ENCODE data around the gene PPDPF.
A peak's percentile ranks its signal among the peaks of the same experiment; 100 is the strongest.

Gene PPDPF

DNA sequence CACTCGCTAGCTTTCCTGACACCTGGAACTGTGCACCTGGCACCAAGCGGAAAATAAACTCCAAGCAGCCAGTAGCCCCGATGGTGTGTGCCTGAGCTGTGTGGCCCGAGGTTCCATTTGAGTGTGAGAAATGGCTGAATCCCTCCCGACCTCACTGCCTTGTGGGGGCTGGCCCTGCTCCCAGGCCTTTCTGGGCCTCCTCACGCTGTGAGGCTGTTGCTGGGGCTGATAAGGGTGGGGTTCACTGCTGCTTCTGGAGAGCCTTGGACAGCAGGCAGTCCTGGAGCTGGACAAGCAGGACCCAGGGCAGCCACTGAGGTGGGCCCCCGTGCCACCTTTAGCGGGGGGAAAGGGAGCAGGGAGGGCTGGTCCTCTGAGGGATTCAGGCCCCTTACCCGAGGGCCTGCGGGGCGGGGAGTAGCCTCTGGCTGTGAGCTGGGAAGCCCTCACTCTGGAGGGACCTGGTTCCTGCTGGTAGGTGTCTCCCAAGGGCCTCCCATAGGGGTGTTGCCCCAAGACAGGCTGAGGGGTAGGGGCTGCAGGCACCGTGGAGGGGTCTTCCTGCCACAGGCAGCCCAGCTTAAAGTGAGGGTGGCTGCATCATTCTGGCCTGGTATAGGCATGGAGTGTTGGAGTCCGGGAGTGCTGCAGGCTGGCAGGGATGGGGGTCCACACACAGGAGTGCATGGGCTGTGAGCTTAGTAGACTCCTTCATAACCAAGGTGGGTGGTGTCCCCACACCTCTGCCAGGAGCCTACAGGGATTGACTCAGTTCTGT, 1.7 kb downstream of the PPDPF start:
- DNase-seq = no peak

- DNase-seq = no peak
Measured at GRCh38 chr20:63522981-63523611, 2.5 kb downstream of the PPDPF start.

- no peak for DNase-seq
Measured at GRCh38 chr20:63525185-63525584, 4.6 kb downstream of the PPDPF start.

DNA sequence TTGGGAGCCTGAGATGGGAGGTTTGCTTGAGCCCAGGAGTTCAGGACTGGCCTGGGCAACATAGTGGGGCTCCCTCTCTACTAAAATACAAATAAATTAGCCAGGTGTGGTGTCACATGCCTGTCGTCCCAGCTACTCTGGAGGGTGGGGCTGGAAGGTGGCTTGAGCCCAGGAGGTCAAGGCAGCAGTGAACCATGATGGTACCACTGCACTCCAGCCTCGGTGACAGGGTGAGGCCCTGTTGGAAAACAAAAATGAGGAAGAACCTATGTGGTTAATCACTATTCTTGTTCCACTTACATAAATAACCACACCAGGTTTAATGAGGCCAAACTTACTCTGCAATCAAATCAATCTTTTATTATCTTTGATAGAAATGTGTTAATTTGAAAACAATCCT, 5.4 kb downstream of the PPDPF start:
- no peak for DNase-seq

- no peak for DNase-seq
Measured at GRCh38 chr20:63527184-63527583, 6.6 kb downstream of the PPDPF start.

DNA sequence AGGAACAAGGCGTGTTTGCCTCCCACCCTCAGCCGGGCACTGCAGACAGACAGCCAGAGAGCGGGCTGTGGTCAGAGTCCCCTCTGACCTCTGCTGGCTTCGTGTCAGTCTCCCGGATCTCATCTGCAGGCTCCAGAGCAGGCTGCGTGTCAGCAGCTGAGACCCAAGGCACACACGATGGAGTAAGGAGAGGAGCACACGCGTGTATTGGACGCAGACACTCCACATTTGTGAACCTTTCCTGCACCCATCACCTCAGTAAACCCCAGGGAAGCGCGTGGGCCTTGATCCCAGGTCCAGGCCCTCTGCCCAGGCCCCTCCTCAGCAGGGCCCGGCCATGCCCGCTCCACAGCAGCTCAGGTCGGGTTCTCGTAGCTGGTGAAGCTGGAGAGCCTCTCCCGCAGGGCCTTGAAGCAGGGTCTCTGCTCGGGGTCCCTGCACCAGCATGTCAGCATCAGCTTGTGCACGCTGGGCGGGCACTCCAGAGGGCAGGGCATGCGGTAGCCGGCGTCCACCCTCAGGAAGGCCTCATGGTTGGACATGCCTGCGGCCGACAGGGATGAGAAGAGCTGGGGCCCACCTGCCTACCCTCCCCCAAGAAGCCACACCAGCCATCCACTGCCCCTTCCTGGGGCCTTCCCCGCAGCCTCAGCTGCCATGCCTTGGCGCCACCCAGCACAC, 8.8 kb downstream of the PPDPF start:
- no peak for DNase-seq

DNA sequence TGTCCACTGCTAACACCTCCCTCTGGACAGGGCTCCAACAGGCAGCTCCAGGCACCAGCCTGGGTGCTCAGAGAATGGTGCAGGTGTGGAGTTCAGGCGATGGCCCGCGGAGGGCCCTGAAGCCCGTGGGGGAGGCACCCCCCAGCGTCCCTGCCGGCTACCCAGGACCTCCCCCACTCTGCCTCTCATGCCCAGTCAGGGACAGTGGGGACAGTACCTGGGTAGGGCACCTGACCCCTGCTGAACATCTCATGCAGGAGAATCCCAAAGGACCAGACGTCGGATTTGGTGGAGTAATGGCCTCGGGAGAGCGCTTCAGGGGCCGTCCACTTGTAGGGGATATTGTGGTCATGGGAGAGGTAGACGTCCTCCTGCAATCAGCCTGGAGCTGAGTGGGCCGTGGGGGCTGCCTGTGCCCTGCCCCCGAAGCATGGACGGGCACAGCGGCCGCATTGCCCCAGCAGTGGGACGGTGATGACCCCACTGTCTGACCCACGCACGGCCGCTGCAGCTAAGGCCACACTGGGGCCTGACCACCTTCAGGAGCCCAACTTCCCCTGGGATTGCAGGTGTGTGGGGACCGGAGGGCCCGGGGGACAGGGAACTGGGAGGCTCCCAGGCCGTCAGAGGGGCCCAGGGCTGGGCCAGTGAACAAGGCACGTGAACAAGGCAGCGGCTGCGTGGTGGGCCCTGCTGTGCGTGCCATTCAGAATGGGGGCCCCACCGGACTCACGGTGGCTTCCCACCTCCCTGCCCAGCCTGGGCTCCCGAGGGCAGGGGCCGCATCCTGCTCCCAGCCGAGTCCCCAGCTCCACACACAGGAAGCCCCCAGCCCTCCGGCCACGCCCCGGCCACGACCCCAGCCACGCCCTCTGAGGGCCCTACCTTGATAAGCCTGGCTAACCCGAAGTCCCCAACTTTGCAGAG, 9.6 kb downstream of the PPDPF start:
- DNase-seq = no peak

DNA sequence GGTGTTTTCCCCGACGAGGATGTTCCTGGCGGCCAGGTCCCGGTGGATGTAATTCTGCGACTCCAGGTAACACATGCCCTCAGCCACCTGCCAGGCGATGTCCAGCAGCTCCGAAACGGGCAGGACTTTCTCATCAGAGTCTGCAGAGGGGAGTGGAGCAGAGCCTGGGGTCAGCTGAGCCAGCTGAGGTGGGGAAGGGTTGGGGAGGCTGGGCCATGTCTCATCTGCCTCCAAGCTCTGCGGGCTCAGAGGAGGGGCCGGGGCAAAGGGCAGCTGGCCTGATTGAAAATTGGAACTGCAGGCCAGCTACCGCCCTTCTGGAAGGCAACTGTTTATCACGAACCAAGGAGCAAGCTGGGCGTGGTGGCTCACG, 10.2 kb downstream of the PPDPF start:
- DNase-seq = no peak

DNA sequence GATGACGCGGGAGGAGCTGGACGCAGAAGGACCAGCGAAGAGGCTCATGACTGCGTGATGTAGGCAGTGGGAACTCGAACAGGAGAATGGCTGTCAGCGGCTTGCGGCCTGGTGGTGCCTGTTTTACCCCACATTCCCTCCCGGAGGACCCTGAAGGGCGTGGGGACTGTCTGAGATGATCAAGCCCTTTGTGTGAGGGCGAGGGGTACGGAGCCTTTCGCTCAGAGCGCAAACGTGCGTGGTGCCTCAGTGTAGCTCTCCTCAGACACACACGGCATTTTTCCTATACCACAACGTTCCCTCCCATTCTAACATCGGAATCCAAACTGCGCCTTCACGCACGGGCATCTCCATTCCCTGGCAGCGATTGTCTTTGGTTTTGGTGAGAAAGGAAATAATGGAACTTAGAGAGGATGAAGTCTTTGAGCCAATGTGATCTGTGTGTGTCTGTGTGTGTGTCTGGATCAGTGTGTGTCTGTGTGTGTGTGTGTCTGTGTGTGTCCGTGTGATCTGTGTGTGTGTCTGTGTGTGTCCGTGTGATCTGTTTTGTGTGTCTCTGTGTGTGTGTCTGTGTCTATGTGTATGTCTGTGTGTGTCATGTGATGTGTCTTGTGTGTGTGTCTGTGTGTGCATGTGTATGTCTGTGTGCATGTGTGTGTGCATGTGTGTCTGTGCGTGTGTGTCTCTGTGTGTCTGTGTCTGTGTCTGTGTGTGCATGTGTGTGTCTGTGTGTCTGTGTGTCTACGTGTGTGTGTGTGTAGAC, 11.3 kb downstream of the PPDPF start:
- no peak for DNase-seq

GRCh38 chr20:63532449-63532971, 11.9 kb downstream of the PPDPF start:
- DNase-seq = no peak

GRCh38 chr20:63533388-63533787, 12.8 kb downstream of the PPDPF start:
- no peak for DNase-seq

GRCh38 chr20:63533871-63534393, 13.4 kb downstream of the PPDPF start:
- DNase-seq = no peak

DNA sequence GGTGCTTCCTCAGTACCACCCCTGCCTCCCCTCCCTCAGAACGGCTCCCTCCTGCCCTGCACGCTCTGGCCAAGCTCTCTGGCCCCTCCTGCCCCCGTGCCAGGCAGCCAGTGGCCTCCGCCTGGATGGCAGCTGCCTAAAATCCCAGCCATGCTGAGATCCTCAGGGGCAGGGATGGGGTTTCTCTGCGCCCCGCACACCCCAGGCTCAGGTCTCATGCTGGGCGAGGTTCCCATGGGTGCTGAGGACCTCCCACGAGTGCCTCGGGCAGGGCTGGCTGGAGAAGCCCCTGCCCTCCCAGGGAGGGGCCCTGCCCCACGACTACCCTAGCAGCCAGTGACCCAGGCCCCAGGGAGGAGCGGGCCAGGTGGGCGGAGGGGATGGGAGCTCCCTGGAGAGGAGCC, 13.9 kb downstream of the PPDPF start:
- DNase-seq = no peak

DNA sequence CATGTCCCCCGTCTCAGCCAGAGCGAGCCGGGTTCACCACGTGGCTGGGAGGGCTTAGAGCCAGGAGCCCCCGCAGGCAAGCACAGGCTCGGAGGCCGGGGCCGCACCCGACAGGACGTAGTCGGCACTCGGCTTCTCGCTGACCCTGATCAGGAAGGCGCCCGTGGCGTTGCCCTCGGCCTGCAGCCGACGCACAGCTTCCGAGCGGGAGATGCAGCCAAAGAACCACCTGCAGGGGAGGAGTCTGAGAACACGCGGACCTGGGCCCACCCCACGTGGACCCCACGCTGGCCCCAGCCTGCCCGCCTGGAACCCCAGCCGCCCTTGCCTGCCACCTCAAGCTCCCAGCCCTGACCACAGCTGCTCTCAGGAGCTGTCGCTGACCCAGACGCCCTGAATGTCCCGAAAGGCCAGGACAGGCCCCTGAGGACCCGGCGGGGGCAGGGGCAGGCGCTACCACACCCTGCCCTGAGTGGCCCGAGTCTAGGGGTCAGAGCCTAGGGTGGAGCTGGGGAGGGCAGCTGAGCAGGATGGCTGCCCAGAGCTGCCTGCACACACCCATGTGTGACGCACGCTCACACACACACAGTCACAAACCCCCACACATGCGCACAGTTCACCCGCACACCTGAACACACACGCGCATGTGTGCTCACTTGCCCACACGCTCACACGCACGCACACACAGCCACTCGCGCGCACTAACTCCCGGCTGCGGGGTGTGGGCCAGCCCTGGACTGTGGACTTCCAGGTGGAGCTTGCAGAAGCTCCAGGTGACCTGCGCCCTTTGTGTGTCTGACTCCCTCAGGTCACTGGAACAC, 14.5 kb downstream of the PPDPF start:
- DNase-seq = peak in 2 of 3 experiments; percentile 65 to 70

GRCh38 chr20:63536241-63536977, 15.8 kb downstream of the PPDPF start:
- DNase-seq = peak in 2 of 3 experiments; percentile 76 to 88

DNA sequence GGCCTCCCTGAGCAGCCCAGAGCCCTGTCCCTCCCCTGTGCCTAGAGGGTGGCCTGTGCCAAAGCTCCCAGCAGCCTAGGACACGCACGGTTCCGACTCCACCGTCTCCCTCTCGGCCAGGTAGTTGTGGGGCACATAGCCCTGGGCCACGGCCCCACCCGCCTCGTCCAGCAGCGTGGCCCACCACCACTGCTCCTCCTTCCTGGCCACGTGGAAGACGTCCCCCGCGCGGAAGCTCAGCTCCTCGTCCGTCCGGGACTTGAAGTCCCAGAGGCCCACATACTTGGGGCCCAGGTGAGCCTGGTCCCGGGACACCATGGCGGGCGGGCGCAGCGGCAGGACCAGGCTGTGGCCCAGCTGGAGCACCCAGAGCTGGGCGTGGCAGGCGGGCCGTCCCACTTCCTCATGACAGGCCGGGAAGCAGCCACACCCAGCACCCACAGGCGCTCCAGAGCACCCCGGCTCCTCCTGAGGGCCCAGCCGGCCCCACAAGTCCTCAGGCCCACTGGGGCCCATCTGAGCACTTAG, 16.5 kb downstream of the PPDPF start, which contains the start of gene PTK6:
TSS of gene PTK6 (minus strand) at position 380 of the 528 bp plus-strand sequence. CDS start at position 318, 62 bp downstream.
- DNase-seq = peak in 1 of 3 experiments; percentile 50

- peak; percentile 76 to 87 (median 84) for DNase-seq
Measured at GRCh38 chr20:63537525-63538203, 17.1 kb downstream of the PPDPF start.

GRCh38 chr20:63538204-63539091, 17.9 kb downstream of the PPDPF start:
- DNase-seq = peak in 2 of 3 experiments; percentile 75 to 89

Measured in NCI-H1417 (cell line).